Globus pallidus (tissue), 1 donor: ENCODE data around the gene PTMA.
A peak's percentile ranks its signal among the peaks of the same experiment; 100 is the strongest.
"Not testable (repeated sequence)": the region's sequence is repeated elsewhere in the genome, so short reads cannot be mapped to it uniquely, and the experiment has no call there.

Source experiments
- DNase-seq: peaks from one replicate; pipeline ENCODE4 v3.0.0-alpha.2; 2015; ENCODE audit warnings: low spot score

The PTMA gene

GRCh38 chr2:231696004-231696367 is 12.3 kb upstream of the PTMA start:
- DNase-seq: no peak

GRCh38 chr2:231699006-231699405 is 9.3 kb upstream of the PTMA start:
- no peak for DNase-seq

- DNase-seq: no peak
Measured at GRCh38 chr2:231701456-231702373, 6.6 kb upstream of the PTMA start.

GRCh38 chr2:231704017-231704416 is 4.3 kb upstream of the PTMA start:
- no peak for DNase-seq

GRCh38 chr2:231706731-231707624 is 1.3 kb upstream of the PTMA start:
- peak; percentile 99 for DNase-seq

- no peak for DNase-seq
Measured at GRCh38 chr2:231707625-231707926, 749 bp upstream of the PTMA start.

- DNase-seq: no peak
Measured at GRCh38 chr2:231708773-231709635, 679 bp downstream of the PTMA start.

GRCh38 chr2:231709636-231709980 is 1.3 kb downstream of the PTMA start:
- DNase-seq: no peak

- peak; percentile 74 for DNase-seq
Measured at GRCh38 chr2:231709981-231710798, 1.9 kb downstream of the PTMA start.

GRCh38 chr2:231710799-231711676 is 2.7 kb downstream of the PTMA start:
- DNase-seq: no peak

GRCh38 chr2:231711677-231712450 is 3.5 kb downstream of the PTMA start:
- no peak for DNase-seq

GRCh38 chr2:231712451-231713021 is 4.2 kb downstream of the PTMA start:
- not testable (repeated sequence) for DNase-seq

GRCh38 chr2:231713406-231713729 is 5.0 kb downstream of the PTMA start:
- DNase-seq: not testable (repeated sequence)

GRCh38 chr2:231713730-231714638 is 5.7 kb downstream of the PTMA start:
- DNase-seq: peak; percentile 84

- peak; percentile 70 for DNase-seq
Measured at GRCh38 chr2:231714639-231715498, 6.5 kb downstream of the PTMA start.

GRCh38 chr2:231715499-231715837 is 7.1 kb downstream of the PTMA start:
- DNase-seq: no peak

GRCh38 chr2:231715988-231716616 is 7.8 kb downstream of the PTMA start:
- no peak for DNase-seq
